A673 (cell line): ENCODE results near the gene SEC16B.

Experiments
- CTCF ChIP-seq: fragments of 300-800, 200-600 bp; sonication (generic); conservative IDR thresholded peaks from 2 replicates; pipeline ENCODE4 v1.5.1; 2017; ENCODE audit warnings: low read depth, mild to moderate bottlenecking, antibody characterized with exemption, low read length, moderate library complexity, mixed read lengths
- EZH2 ChIP-seq: fragments of 200-600 bp; sonication (generic); IDR thresholded peaks from 2 replicates; pipeline ENCODE4 v1.6.1; 2017; ENCODE audit warnings: borderline replicate concordance, low read depth, mild to moderate bottlenecking, mixed read lengths, antibody characterized with exemption, low read length; ENCODE audit not compliant: poor library complexity, severe bottlenecking

GRCh38 chr1:177984136-177984525 lies 14.3 kb upstream of the SEC16B start:
- no peak for TF ChIP-seq CTCF
- no peak for TF ChIP-seq EZH2
